ENCODE data around the gene ZNF625. TPM values are rescaled to one million over a fixed set of nuclear protein-coding genes. Genes with fewer than 3 reads are reported as not detected.

ZNF625 gene
- total and polyA plus RNA-seq, 7 donors = 1.7 to 8.0 (median 5.5) TPM; not detected in 1

DNA sequence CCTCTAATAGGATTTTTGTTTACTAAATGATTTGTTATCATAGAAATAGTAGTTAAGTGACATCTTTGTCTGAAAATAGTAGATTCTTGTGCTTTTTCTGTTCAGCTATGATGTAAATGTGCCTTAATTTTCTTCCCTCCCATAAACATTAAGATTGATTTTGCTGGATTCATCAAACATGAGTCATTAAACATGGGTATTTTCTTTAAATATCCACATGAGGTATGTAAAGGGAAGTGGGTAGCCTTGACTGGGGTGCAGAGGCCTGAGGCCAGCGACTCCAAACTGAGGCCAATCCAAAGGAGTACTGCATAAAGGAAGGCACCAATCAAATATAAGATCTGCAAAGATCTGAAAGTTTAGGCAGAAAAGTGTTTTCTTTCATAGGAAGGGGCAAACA is 10.1 kb upstream of the ZNF625 start:
- no peak overlapping the region for H3K27ac ChIP-seq
- no peak overlapping the region for H3K4me3 ChIP-seq
- H3K36me3 ChIP-seq = peaks cover 0 to 26% (median 2%) of the 10 kb centered on the region in 4 donors
- H3K27me3 ChIP-seq = no peaks in the 10 kb centered on the region
- WGBS, 2 donors = 82 to 90% methylated on average over 1 of the region's 1 CpG
- no peak for TF ChIP-seq POLR2AphosphoS5 (IDR thresholded peaks at IDR 0.05)
- peaks cover 0 to 41% (median 32%) of the 10 kb centered on the region in 4 donors for H3K4me1 ChIP-seq
- H3K9me3 ChIP-seq = no peaks in the 10 kb centered on the region
- intact Hi-C loops (cut with DNase I) = no loop called here
- no peak for DNase-seq

DNA sequence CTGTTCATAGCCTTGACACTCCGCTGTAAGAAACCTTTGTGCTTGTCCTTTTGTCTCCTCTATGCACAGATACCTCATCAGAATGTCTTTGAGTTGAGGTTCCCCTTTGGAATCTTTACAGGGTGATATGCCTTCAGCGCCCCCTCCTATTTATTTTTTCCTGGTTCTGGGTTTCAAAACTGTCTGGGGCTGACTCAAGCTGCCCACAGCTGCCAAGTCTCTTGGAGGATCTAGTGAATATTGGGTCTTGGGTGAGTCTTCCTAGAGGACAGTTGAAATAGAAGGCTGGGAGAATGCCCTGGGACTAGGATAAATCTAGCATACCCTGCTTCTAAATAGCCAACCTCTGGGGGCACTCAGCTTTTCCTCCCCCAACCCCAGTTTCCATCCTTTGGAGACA is 7.3 kb upstream of the ZNF625 start:
- peaks cover 0 to 41% (median 30%) of the 10 kb centered on the region in 4 donors for H3K4me1 ChIP-seq
- peak overlapping the region; percentile 90 to 99 (median 95) for H3K4me3 ChIP-seq
- peaks cover 0 to 8% (median 2%) of the 10 kb centered on the region in 4 donors for H3K36me3 ChIP-seq
- TF ChIP-seq POLR2AphosphoS5 (IDR thresholded peaks at IDR 0.05) (no peak), EP300 (IDR thresholded peaks at IDR 0.05) (no peak), POLR2A (IDR thresholded peaks at IDR 0.05) (no peak)
- TF ChIP-seq, protein P1, sequence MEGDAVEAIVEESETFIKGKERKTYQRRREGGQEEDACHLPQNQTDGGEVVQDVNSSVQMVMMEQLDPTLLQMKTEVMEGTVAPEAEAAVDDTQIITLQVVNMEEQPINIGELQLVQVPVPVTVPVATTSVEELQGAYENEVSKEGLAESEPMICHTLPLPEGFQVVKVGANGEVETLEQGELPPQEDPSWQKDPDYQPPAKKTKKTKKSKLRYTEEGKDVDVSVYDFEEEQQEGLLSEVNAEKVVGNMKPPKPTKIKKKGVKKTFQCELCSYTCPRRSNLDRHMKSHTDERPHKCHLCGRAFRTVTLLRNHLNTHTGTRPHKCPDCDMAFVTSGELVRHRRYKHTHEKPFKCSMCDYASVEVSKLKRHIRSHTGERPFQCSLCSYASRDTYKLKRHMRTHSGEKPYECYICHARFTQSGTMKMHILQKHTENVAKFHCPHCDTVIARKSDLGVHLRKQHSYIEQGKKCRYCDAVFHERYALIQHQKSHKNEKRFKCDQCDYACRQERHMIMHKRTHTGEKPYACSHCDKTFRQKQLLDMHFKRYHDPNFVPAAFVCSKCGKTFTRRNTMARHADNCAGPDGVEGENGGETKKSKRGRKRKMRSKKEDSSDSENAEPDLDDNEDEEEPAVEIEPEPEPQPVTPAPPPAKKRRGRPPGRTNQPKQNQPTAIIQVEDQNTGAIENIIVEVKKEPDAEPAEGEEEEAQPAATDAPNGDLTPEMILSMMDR (IDR thresholded peaks at IDR 0.05) = no peak
- H3K27ac ChIP-seq = peak overlapping the region; percentile 96 to 99 (median 98)
- intact Hi-C loops (cut with DNase I) = no loop called here
- no peaks in the 10 kb centered on the region for H3K27me3 ChIP-seq
- DNase-seq = no peak
- 6 to 18% methylated on average over 2 of the region's 2 CpGs for WGBS, 2 donors
- no peaks in the 10 kb centered on the region for H3K9me3 ChIP-seq

DNA sequence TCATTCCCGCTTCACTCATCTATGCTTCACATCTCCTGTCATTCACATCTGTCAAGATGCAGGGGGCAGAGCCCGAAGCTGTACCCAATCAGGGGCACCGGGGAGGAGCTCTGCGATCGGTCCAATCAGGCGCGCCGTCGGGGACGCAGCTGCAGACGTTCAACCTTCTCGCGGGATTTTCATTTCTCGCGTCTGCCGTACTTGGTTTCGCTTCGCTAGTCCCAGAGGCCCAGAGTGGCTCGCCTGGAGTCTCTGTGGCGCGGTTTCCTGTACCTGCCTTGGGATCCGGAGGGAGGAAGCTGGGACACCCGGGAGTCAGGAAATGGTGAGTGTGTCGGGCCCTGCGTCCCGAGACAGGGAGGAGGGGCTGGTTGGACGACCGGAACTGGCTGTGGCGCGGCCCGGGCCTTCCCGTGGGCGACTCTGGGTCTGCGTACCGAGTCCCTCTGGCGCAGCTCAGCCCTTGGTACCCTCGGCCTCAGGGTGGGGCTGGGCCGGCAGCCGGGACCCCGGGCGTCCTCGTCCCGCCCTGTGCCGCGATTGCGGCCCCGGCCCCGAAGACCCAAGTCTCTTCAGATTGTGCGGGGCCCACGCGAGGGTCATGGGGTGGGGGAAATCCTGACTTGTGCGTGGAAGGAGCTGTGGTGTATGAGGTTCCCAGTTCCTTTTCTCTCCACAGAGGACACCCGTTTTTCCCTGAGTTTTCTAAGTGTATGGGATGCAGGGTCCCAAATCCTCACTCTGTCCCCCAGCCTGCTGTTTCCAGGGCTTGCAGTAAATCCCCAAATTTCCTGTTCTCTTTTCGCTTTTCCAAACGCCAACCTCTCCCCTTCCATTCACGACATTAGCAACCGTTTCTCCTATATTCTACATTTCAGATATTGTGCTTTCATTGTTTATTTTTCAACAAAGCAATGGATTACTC is 6.6 kb upstream of the ZNF625 start, which contains the start of gene ZNF136:
Gene ZNF136 (plus strand): TSS at position 215 of the 925 bp plus-strand sequence. CDS start 108 bp downstream, at position 323.
- TF ChIP-seq POLR2A (IDR thresholded peaks at IDR 0.05) (peak; percentile 81 to 85), POLR2AphosphoS5 (IDR thresholded peaks at IDR 0.05) (peak; percentile 91 to 97 (median 96)), EP300 (IDR thresholded peaks at IDR 0.05) (no peak)
- TF ChIP-seq, protein P1 (IDR thresholded peaks at IDR 0.05) = no peak
- peaks cover 0 to 41% (median 30%) of the 10 kb centered on the region in 4 donors for H3K4me1 ChIP-seq
- no peaks in the 10 kb centered on the region for H3K9me3 ChIP-seq
- intact Hi-C loops (cut with DNase I) = no loop called here
- peaks cover 0 to 8% (median 2%) of the 10 kb centered on the region in 4 donors for H3K36me3 ChIP-seq
- peak; percentile 97 for DNase-seq
- H3K4me3 ChIP-seq = peak within 1 kb of the TSS; percentile 90 to 99 (median 95)
- 0% methylated on average over 57 of the region's 57 CpGs for WGBS, 2 donors
- H3K27me3 ChIP-seq = no peaks in the 10 kb centered on the region
- peak within 1 kb of the TSS; percentile 96 to 99 (median 98) for H3K27ac ChIP-seq

DNA sequence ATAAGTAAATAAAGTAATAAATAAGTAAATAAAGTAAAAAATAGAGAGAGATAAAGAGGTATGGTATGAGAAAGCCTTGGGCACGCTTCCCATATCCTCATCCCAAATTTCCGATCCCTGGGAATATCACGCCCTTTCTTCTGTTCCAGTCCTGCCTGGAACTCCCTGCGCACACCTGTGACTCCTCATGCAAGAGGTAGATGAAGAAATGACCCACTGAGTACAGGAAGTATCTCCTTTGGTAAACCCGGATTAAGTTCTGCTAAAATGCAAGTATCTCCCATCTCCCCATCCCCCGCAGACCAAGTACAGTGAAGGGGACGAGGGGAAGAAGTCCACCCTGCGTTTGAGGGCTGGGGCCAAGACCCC is 6.0 kb upstream of the ZNF625 start:
- Histone ChIP-seq H3K9me3 (no peaks in the 10 kb centered on the region), H3K27me3 (no peaks in the 10 kb centered on the region), H3K27ac (peak overlapping the region; percentile 96 to 99 (median 98)), H3K4me1 (peaks cover 0 to 41% (median 30%) of the 10 kb centered on the region in 4 donors), H3K4me3 (peak overlapping the region; percentile 90 to 99 (median 95)), H3K36me3 (peaks cover 0 to 8% (median 2%) of the 10 kb centered on the region in 4 donors)
- 15% methylated on average over 8 of the region's 8 CpGs for WGBS, 2 donors
- intact Hi-C loops (cut with DNase I) = no loop called here
- TF ChIP-seq POLR2AphosphoS5 (IDR thresholded peaks at IDR 0.05) (no peak), EP300 (IDR thresholded peaks at IDR 0.05) (no peak), POLR2A (IDR thresholded peaks at IDR 0.05) (no peak)
- TF ChIP-seq, protein P1 (IDR thresholded peaks at IDR 0.05) = no peak
- no peak for DNase-seq

DNA sequence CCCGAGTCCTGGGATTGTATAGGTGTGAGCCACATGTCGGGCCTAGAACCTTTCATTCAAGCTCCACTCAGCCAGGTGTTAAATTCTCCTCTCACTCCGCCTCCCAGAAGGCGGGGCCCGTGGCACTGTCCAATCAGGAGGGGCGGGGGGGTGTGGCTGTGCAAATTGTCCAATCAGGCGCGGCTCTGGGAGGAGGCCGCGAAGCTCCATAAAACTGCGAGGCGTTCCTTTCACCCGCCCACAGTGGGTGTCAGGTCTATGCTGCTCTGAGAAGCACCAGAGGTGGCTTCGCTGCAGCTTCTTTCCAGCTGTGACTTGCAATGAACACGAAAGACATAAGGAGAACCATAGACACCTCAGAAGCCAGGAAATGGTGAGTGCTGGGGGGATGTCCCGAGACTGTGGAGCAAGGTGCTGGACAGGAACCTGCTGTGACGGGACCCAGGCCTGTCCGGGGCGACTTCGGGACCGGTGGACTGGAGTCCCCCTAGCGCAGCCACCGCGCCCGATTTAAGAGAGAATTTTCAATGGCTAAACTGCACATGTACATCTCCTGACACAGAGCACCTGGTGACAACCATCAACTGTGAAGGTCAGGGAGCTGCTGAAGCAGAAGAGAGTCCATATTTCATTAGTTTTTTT is 3.4 kb upstream of the ZNF625 start:
- H3K36me3 ChIP-seq = peaks cover 0 to 2% (median under 1%) of the 10 kb centered on the region in 4 donors
- 96% methylated on average over 25 of the region's 25 CpGs for WGBS, 2 donors
- TF ChIP-seq POLR2A (IDR thresholded peaks at IDR 0.05) (no peak), EP300 (IDR thresholded peaks at IDR 0.05) (no peak), POLR2AphosphoS5 (IDR thresholded peaks at IDR 0.05) (no peak)
- TF ChIP-seq, protein P1 (IDR thresholded peaks at IDR 0.05) = no peak
- no peaks in the 10 kb centered on the region for H3K9me3 ChIP-seq
- H3K27ac ChIP-seq = no peak overlapping the region
- peaks cover 0 to 38% (median 30%) of the 10 kb centered on the region in 4 donors for H3K4me1 ChIP-seq
- no peak for DNase-seq
- no peaks in the 10 kb centered on the region for H3K27me3 ChIP-seq
- H3K4me3 ChIP-seq = no peak overlapping the region
- intact Hi-C loops (cut with DNase I) = no loop called here
